ENCODE results near the gene PLA2G15. TPM values are rescaled to one million over a fixed set of nuclear protein-coding genes. Genes with fewer than 3 reads are reported as not detected.

PLA2G15 gene
- total and polyA plus RNA-seq, 2 donors (not counting 1 experiment from before 2014, with no cell fraction given): 6.1 to 12.5 TPM

GRCh38 chr16:68219725-68220351, 25.3 kb upstream of the PLA2G15 start:
- Histone ChIP-seq H3K4me1 (ENCODE audit: control insufficient read depth in 2 of 2, insufficient read depth in 2 of 2, low read length in 2 of 2) (no peaks in the 10 kb centered on the region), H3K36me3 (replicated peaks in 1 of 2; ENCODE audit: control extremely low read depth in 1 of 2, control insufficient read depth in 1 of 2, extremely low read depth in 1 of 2, insufficient read depth in 2 of 2, low read length in 1 of 2) (peaks cover 3 to 37% of the 10 kb centered on the region in 2 experiments), H3K27ac (ENCODE audit: low read length in 2 of 2) (no peak overlapping the region), H4K20me1 (ENCODE audit: control insufficient read depth, insufficient read depth, low read length, poor library complexity, severe bottlenecking) (peaks cover 7% of the 10 kb centered on the region), H3K9me3 (ENCODE audit: control extremely low read depth in 1 of 3, control insufficient read depth in 2 of 3, insufficient read depth in 1 of 3, low read length in 2 of 3) (no peaks in the 10 kb centered on the region), H3K4me2 (replicated peaks; ENCODE audit: low read depth, low read length, poor library complexity, severe bottlenecking) (no peak overlapping the region), H3K9ac (ENCODE audit: low read length) (no peak overlapping the region), H3K27me3 (replicated peaks in 1 of 4; ENCODE audit: control extremely low read depth in 1 of 4, control insufficient read depth in 3 of 4, insufficient read depth in 4 of 4, low read length in 3 of 4) (no peaks in the 10 kb centered on the region), H3K79me2 (ENCODE audit: control insufficient read depth, insufficient read depth, low read length) (peaks cover 31% of the 10 kb centered on the region), H3K4me3 (ENCODE audit: control extremely low read depth in 1 of 5, extremely low read depth in 1 of 5, insufficient read depth in 1 of 5, low read depth in 2 of 5, low read length in 4 of 5) (no peak overlapping the region), H2AFZ (ENCODE audit: insufficient read depth, low read depth, low read length, poor library complexity, severe bottlenecking) (no peak overlapping the region)
- POLR2A ChIA-PET: no interaction called here
- Mint-ChIP-seq H3K27me3 (no peaks in the 10 kb centered on the region), H3K9me3 (ENCODE audit: insufficient read depth) (no peaks in the 10 kb centered on the region), H3K4me3 (no peak overlapping the region), H3K27ac (no peak overlapping the region), H3K4me1 (peaks cover 4% of the 10 kb centered on the region)
- intact Hi-C loops (cut with micrococcal nuclease): loop anchor here (10.0 kb wide), 1 partner anchor 255 kb away; the partner anchor contains the start of gene SLC12A4
- DNase-seq (no peak), ATAC-seq (ENCODE audit: low read depth) (no peak)
- 100% methylated on average over 3 of the region's 6 CpGs for WGBS (ENCODE audit: insufficient coverage)
- CTCF ChIA-PET: interaction anchor here (0.5 to 1.0 kb wide), 2 partner anchors 109 to 112 kb away, joined by 3 read pairs; no protein-coding TSS in a partner anchor
- TF ChIP-seq CTCF (IDR thresholded peaks at IDR 0.05): no peak
- no peak for TF ChIP-seq EZH2 (IDR thresholded peaks at IDR 0.05; ENCODE audit: borderline replicate concordance, insufficient read depth, low read depth, low read length, poor library complexity, severe bottlenecking)

- Histone ChIP-seq H3K4me3 (ENCODE audit: control extremely low read depth in 1 of 5, extremely low read depth in 1 of 5, insufficient read depth in 1 of 5, low read depth in 2 of 5, low read length in 4 of 5) (no peak overlapping the region), H2AFZ (ENCODE audit: insufficient read depth, low read depth, low read length, poor library complexity, severe bottlenecking) (no peak overlapping the region), H3K4me1 (ENCODE audit: control insufficient read depth in 2 of 2, insufficient read depth in 2 of 2, low read length in 2 of 2) (peaks cover 18 to 21% of the 10 kb centered on the region in 2 donors), H3K4me2 (replicated peaks; ENCODE audit: low read depth, low read length, poor library complexity, severe bottlenecking) (no peak overlapping the region), H3K9ac (ENCODE audit: low read length) (no peak overlapping the region), H4K20me1 (ENCODE audit: control insufficient read depth, insufficient read depth, low read length, poor library complexity, severe bottlenecking) (peaks cover 4% of the 10 kb centered on the region), H3K36me3 (replicated peaks in 1 of 2; ENCODE audit: control extremely low read depth in 1 of 2, control insufficient read depth in 1 of 2, extremely low read depth in 1 of 2, insufficient read depth in 2 of 2, low read length in 1 of 2) (peaks cover 10 to 38% of the 10 kb centered on the region in 2 experiments), H3K27ac (ENCODE audit: low read length in 2 of 2) (no peak overlapping the region), H3K27me3 (replicated peaks in 1 of 4; ENCODE audit: control extremely low read depth in 1 of 4, control insufficient read depth in 3 of 4, insufficient read depth in 4 of 4, low read length in 3 of 4) (no peaks in the 10 kb centered on the region), H3K79me2 (ENCODE audit: control insufficient read depth, insufficient read depth, low read length) (peaks cover 11% of the 10 kb centered on the region), H3K9me3 (ENCODE audit: control extremely low read depth in 1 of 3, control insufficient read depth in 2 of 3, insufficient read depth in 1 of 3, low read length in 2 of 3) (no peaks in the 10 kb centered on the region)
- no CpG with 5 or more reads among the region's 1 CpG for WGBS (ENCODE audit: insufficient coverage)
- no peak overlapping the region for H3K4me3 Mint-ChIP-seq
- TF ChIP-seq EZH2 (IDR thresholded peaks at IDR 0.05; ENCODE audit: borderline replicate concordance, insufficient read depth, low read depth, low read length, poor library complexity, severe bottlenecking): no peak
- TF ChIP-seq CTCF (IDR thresholded peaks at IDR 0.05): no peak
- H3K4me1 Mint-ChIP-seq: peaks cover 28% of the 10 kb centered on the region
- no peak overlapping the region for H3K27ac Mint-ChIP-seq
- ATAC-seq (ENCODE audit: low read depth) (no peak), DNase-seq (no peak)
- H3K9me3 Mint-ChIP-seq (ENCODE audit: insufficient read depth): no peaks in the 10 kb centered on the region
- POLR2A ChIA-PET: no interaction called here
- intact Hi-C loops (cut with micrococcal nuclease): loop anchor here (10.0 kb wide), 1 partner anchor 258 kb away; the partner anchor contains the start of gene SLC12A4
- H3K27me3 Mint-ChIP-seq: no peaks in the 10 kb centered on the region
- CTCF ChIA-PET: no interaction called here
Observed at GRCh38 chr16:68223072-68223471, 22.1 kb upstream of the PLA2G15 start.

All from B cell (primary cell).